Mesothelial cell of epicardium (in vitro differentiated cells): Measurements from ENCODE around the gene GRM2. TPM values are rescaled to one million over a fixed set of nuclear protein-coding genes. Genes with fewer than 3 reads are reported as not detected.

Source experiments
- DNase-seq, 2 experiments: peaks; one replicate each; pipeline ENCODE4 v3.0.0; 2021; ENCODE audit warnings: low spot score in 2 of 2; ENCODE audit not compliant: unreplicated experiment in 2 of 2
- H3K27ac Mint-ChIP-seq: 2 replicates; pipeline ENCODE4 v1.8.0; 2021; ENCODE audit warnings: mixed read lengths
- H3K27me3 Mint-ChIP-seq: 2 replicates; pipeline ENCODE4 v1.8.0; 2021; ENCODE audit warnings: low read depth, mixed read lengths
- H3K36me3 Mint-ChIP-seq: 2 replicates; pipeline ENCODE4 v1.8.0; 2021; ENCODE audit warnings: mixed read lengths
- H3K4me1 Mint-ChIP-seq: 2 replicates; pipeline ENCODE4 v1.8.0; 2021; ENCODE audit warnings: mixed read lengths
- H3K4me3 Mint-ChIP-seq: 2 replicates; pipeline ENCODE4 v1.8.0; 2021; ENCODE audit warnings: mild to moderate bottlenecking, moderate library complexity, mixed read lengths
- H3K9me3 Mint-ChIP-seq: 2 replicates; pipeline ENCODE4 v1.8.0; 2021; ENCODE audit warnings: mixed read lengths
- total RNA-seq: library from RNA; stranded (reverse); gene quantifications from 3 replicates; pipeline ENCODE4 v1.2.1, GENCODE V29; 2021
- TF ChIP-seq, protein P1 (sequence below): fragments of 200-600 bp; sonication (generic); IDR thresholded peaks from one replicate; pipeline ENCODE4 v1.5.0; 2021; ENCODE audit warnings: antibody characterized with exemption; ENCODE audit not compliant: unreplicated experiment

The GRM2 gene
- total RNA-seq, 1 donor from 2014 or later = 0.98 TPM

DNA sequence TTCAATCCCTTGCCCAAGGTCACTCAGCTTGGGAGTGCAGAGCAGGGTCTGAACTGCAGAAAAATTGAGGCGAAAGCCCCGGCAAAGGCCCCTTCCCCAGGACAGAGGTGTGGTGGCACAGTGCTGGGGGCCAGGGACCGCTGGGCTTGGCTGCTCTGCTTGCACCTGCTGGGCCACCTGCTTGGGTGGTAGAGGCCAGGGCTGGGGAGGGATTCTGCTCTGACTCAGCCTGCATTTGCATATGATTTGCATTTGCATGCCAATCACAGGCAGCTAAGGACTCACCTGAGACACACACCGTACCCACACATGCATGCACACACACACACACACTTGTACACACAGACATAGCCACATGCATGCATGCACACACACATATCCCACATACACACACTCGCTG lies 9.9 kb downstream of the GRM2 start:
- no peak for DNase-seq
- no peaks in the 10 kb centered on the region for H3K4me1 Mint-ChIP-seq
- TF ChIP-seq, protein P1, sequence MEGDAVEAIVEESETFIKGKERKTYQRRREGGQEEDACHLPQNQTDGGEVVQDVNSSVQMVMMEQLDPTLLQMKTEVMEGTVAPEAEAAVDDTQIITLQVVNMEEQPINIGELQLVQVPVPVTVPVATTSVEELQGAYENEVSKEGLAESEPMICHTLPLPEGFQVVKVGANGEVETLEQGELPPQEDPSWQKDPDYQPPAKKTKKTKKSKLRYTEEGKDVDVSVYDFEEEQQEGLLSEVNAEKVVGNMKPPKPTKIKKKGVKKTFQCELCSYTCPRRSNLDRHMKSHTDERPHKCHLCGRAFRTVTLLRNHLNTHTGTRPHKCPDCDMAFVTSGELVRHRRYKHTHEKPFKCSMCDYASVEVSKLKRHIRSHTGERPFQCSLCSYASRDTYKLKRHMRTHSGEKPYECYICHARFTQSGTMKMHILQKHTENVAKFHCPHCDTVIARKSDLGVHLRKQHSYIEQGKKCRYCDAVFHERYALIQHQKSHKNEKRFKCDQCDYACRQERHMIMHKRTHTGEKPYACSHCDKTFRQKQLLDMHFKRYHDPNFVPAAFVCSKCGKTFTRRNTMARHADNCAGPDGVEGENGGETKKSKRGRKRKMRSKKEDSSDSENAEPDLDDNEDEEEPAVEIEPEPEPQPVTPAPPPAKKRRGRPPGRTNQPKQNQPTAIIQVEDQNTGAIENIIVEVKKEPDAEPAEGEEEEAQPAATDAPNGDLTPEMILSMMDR = no peak
- H3K27me3 Mint-ChIP-seq = peaks cover 26% of the 10 kb centered on the region
- no peaks in the 10 kb centered on the region for H3K36me3 Mint-ChIP-seq
- no peaks in the 10 kb centered on the region for H3K9me3 Mint-ChIP-seq
- H3K27ac Mint-ChIP-seq = no peak overlapping the region
- no peak overlapping the region for H3K4me3 Mint-ChIP-seq

DNA sequence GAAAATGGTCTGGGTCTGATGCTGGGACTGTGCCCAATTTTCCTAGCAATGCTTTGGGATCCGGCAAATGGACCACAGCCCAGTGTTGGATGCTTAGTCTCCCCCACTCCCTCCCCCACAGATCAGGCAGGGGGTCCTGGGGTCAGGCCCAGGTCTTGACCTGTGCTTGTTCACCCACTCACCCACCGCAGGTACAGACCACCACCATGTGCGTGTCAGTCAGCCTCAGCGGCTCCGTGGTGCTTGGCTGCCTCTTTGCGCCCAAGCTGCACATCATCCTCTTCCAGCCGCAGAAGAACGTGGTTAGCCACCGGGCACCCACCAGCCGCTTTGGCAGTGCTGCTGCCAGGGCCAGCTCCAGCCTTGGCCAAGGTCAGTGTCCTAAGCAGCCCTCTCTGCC lies 10.6 kb downstream of the GRM2 start:
- no peak for DNase-seq
- no peak overlapping the region for H3K27ac Mint-ChIP-seq
- H3K36me3 Mint-ChIP-seq = no peaks in the 10 kb centered on the region
- H3K9me3 Mint-ChIP-seq = no peaks in the 10 kb centered on the region
- H3K4me3 Mint-ChIP-seq = no peak overlapping the region
- peaks cover 26% of the 10 kb centered on the region for H3K27me3 Mint-ChIP-seq
- TF ChIP-seq, protein P1 = no peak
- H3K4me1 Mint-ChIP-seq = no peaks in the 10 kb centered on the region

DNA sequence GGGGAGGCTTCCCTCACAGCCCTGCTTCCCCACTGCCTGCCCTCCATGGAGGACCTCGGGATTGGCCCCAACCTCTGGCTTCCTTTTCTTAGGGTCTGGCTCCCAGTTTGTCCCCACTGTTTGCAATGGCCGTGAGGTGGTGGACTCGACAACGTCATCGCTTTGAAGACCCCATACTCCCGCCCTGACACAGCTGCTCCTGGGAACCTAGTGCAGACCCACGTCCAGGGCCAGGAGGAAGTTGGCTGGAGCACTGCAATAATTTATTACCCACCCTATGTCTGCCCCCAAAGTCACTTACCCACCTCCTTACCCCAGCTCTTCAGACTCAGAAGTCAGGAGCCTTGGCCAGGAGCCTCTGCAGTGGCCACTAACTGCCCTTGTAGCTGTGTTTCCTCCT lies 11.1 kb downstream of the GRM2 start:
- Mint-ChIP-seq H3K36me3 (no peaks in the 10 kb centered on the region), H3K9me3 (no peaks in the 10 kb centered on the region), H3K4me3 (no peak overlapping the region), H3K27me3 (peaks cover 26% of the 10 kb centered on the region), H3K4me1 (no peaks in the 10 kb centered on the region), H3K27ac (no peak overlapping the region)
- no peak for DNase-seq
- TF ChIP-seq, protein P1 = no peak

DNA sequence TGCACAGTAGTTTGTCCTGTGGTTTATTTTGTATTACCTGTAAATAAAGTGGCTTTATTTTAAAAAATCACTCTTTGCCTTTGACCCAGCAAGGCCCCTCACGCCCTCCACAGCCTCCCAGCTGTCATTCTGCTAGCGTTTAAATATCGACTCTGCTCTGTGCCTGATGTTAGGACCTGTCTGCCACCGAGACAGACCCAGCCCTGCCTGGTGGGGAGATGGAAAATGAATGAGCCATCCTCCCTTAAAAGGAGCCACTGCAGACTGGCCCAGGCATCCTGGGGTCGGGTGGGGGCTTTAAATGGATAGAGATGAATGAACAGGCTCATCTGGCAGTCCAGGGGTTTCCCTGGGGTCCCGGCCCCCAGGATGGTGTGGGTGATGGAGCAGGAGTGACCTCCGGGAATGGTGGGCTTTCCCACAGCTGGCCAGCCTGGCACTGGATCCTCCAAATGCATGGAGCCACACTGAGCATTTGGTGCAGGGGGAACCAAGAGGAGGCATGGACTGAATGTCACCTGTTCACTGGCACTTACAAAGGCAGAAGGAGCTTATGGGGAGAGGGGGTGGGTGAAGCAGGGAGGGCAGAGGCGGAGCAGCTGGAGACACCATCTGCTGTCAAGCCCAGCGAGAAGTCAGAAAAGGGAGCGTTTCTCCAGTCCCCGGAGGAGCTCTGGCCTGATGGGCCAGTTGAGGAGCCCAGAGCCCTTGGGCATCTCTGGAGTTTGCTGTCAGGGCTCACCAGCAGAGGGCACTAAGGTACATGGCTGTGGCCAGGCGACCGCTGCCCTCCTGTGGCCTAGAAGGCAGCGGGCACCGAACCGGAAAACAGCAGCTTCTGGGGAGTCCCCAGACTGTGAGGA lies 11.9 kb downstream of the GRM2 start:
- no peak for DNase-seq
- H3K27ac Mint-ChIP-seq = no peak overlapping the region

DNA sequence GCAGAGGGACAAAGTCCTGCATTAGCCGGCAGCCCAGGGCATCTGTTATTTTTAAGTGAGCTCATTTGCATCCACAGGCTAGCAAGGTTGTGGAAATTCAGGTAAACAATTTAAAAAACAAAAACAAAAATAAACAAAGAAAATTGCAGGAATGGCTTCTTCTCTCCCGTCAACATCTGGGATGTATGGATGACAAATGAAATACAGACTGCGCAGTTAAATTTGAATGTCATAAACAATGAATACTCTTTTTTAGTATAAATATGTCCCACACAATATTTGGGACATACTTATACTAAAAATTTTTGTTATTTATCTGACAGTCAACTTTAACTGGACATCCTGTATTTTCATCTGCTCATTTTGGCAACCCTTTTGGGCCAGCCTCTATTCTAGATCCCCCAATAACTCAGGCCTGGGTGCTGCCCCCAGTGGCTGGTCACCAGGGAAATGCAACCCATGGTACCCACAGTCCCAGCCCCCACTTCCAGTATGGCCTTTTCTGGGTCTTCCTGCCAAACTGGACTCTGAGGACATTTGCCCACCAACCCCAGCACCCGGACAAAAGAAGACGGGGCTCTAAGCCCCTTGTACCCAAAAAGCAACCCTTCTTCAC lies 12.7 kb downstream of the GRM2 start:
- TF ChIP-seq, protein P1 = no peak
- Mint-ChIP-seq H3K36me3 (no peaks in the 10 kb centered on the region), H3K27ac (no peak overlapping the region), H3K9me3 (no peaks in the 10 kb centered on the region), H3K4me1 (no peaks in the 10 kb centered on the region), H3K4me3 (no peak overlapping the region), H3K27me3 (peaks cover 21% of the 10 kb centered on the region)
- DNase-seq = no peak

More for the DNA sequence above, 11.9 kb downstream of the GRM2 start:
- Mint-ChIP-seq H3K9me3 (no peaks in the 10 kb centered on the region), H3K36me3 (no peaks in the 10 kb centered on the region), H3K4me3 (no peak overlapping the region), H3K27me3 (peaks cover 26% of the 10 kb centered on the region), H3K4me1 (no peaks in the 10 kb centered on the region)
- TF ChIP-seq, protein P1 = no peak
